GM06990 (cell line): Measurements from ENCODE around the gene PLOD2.

Experiments used
- DNase-seq: peaks from one replicate; pipeline ENCODE4 v3.0.0-alpha.2; 2011; ENCODE audit not compliant: insufficient read length; ENCODE audit errors: extremely low read depth
- H3K27me3 ChIP-seq: replicated peaks from 2 replicates; pipeline ENCODE4 v1.6.0; 2011; ENCODE audit warnings: low read length; ENCODE audit not compliant: control insufficient read depth, insufficient read depth
- H3K36me3 ChIP-seq: 2 replicates; pipeline ENCODE4 v1.5.1; 2011; ENCODE audit warnings: low read length; ENCODE audit not compliant: control insufficient read depth, insufficient read depth
- H3K4me3 ChIP-seq: replicated peaks from 2 replicates; pipeline ENCODE4 v1.5.1; 2011; ENCODE audit warnings: low read depth, mild to moderate bottlenecking, control low read depth, low read length
- CTCF ChIP-seq: IDR thresholded peaks from 2 replicates; pipeline ENCODE4 v1.5.1; 2011; ENCODE audit warnings: low read length, control low read depth, mild to moderate bottlenecking, inconsistent platforms; ENCODE audit not compliant: insufficient read depth, poor library complexity, severe bottlenecking

The PLOD2 gene

GRCh38 chr3:146052791-146053310 lies 108.1 kb downstream of the PLOD2 start:
- DNase-seq: no peak
- no peak for TF ChIP-seq CTCF
- Histone ChIP-seq H3K36me3 (no peaks in the 10 kb centered on the region), H3K27me3 (no peaks in the 10 kb centered on the region), H3K4me3 (no peak overlapping the region)

GRCh38 chr3:146052056-146052790 lies 108.8 kb downstream of the PLOD2 start:
- no peak for TF ChIP-seq CTCF
- no peak for DNase-seq
- no peaks in the 10 kb centered on the region for H3K27me3 ChIP-seq
- H3K36me3 ChIP-seq: no peaks in the 10 kb centered on the region
- no peak overlapping the region for H3K4me3 ChIP-seq

GRCh38 chr3:146050691-146051090 lies 110.3 kb downstream of the PLOD2 start:
- H3K4me3 ChIP-seq: no peak overlapping the region
- no peak for TF ChIP-seq CTCF
- H3K36me3 ChIP-seq: no peaks in the 10 kb centered on the region
- DNase-seq: no peak
- H3K27me3 ChIP-seq: no peaks in the 10 kb centered on the region

- Histone ChIP-seq H3K36me3 (no peaks in the 10 kb centered on the region), H3K27me3 (no peaks in the 10 kb centered on the region), H3K4me3 (no peak overlapping the region)
- DNase-seq: no peak
- TF ChIP-seq CTCF: no peak
Measured at GRCh38 chr3:146047485-146047884, 113.5 kb downstream of the PLOD2 start.

GRCh38 chr3:146044046-146044445 lies 116.9 kb downstream of the PLOD2 start:
- TF ChIP-seq CTCF: no peak
- H3K36me3 ChIP-seq: no peaks in the 10 kb centered on the region
- no peak for DNase-seq
- no peaks in the 10 kb centered on the region for H3K27me3 ChIP-seq
- H3K4me3 ChIP-seq: no peak overlapping the region

GRCh38 chr3:146040630-146041029 lies 120.4 kb downstream of the PLOD2 start:
- Histone ChIP-seq H3K4me3 (no peak overlapping the region), H3K36me3 (no peaks in the 10 kb centered on the region), H3K27me3 (no peaks in the 10 kb centered on the region)
- TF ChIP-seq CTCF: no peak
- no peak for DNase-seq
